BJ (cell line): Measurements from ENCODE around the gene A4GALT. TPM values are rescaled to one million over a fixed set of nuclear protein-coding genes. Genes with fewer than 3 reads are reported as not detected.

ENCODE experiments used
- CTCF ChIA-PET: fragments of 350-600 bp; formaldehyde crosslinking; extraction: SDS; loops from one replicate; lab custom pipeline; 2021; ENCODE audit warnings: antibody characterized with exemption, inconsistent platforms; lab: Yijun Ruan, JAX
- POLR2A ChIA-PET: fragments of 300-600 bp; sonication (Branson Sonifier 250); formaldehyde crosslinking; extraction: SDS; loops from one replicate; lab custom pipeline; 2021; ENCODE audit warnings: antibody characterized with exemption; lab: Charles Lee
- DNase-seq: peaks from one replicate; pipeline ENCODE4 v3.0.0-alpha.2; 2011; ENCODE audit warnings: low read depth
- H3K27me3 ChIP-seq: 2 replicates; pipeline ENCODE4 v1.6.0; 2011; ENCODE audit warnings: low read length; ENCODE audit not compliant: control insufficient read depth, insufficient read depth
- H3K36me3 ChIP-seq: 2 replicates; pipeline ENCODE4 v1.5.1; 2011; ENCODE audit warnings: low read length; ENCODE audit not compliant: control insufficient read depth, insufficient read depth
- H3K4me3 ChIP-seq: 2 replicates; pipeline ENCODE4 v1.5.1; 2011; ENCODE audit warnings: low read depth, mild to moderate bottlenecking, control low read depth, low read length
- CTCF ChIP-seq: IDR thresholded peaks from 2 replicates; pipeline ENCODE4 v1.5.1; 2011; ENCODE audit warnings: low read depth, mild to moderate bottlenecking, control low read depth, inconsistent platforms, low read length, moderate library complexity; ENCODE audit not compliant: insufficient read depth
- polyA plus RNA-seq: library from polyadenylated mRNA; depleted of rRNA; stranded (reverse); fragments of >200 nt; gene quantifications from 2 replicates; pipeline ENCODE4 v1.2.3, GENCODE V29; 2011

Gene A4GALT
- polyA plus RNA-seq, 1 experiment = 6.7 TPM

GRCh38 chr22:42688241-42689211 is 32.1 kb downstream of the A4GALT start:
- H3K4me3 ChIP-seq = no peak overlapping the region
- CTCF ChIA-PET = interaction anchor here (0.9 to 1.3 kb wide), 3 partner anchors 9 to 20 kb away, joined by 3 to 6 read pairs (median 3); no protein-coding TSS in a partner anchor
- DNase-seq = peak; percentile 91
- no peaks in the 10 kb centered on the region for H3K27me3 ChIP-seq
- H3K36me3 ChIP-seq = no peaks in the 10 kb centered on the region
- POLR2A ChIA-PET = no interaction called here
- no peak for TF ChIP-seq CTCF

GRCh38 chr22:42686756-42687491 is 33.7 kb downstream of the A4GALT start:
- DNase-seq = no peak
- H3K27me3 ChIP-seq = no peaks in the 10 kb centered on the region
- POLR2A ChIA-PET = interaction anchor here (0.6 kb wide), 1 partner anchor 169 kb away, joined by 3 read pairs; no protein-coding TSS in a partner anchor
- TF ChIP-seq CTCF = no peak
- no peaks in the 10 kb centered on the region for H3K36me3 ChIP-seq
- no peak overlapping the region for H3K4me3 ChIP-seq
- CTCF ChIA-PET = interaction anchor here (0.8 kb wide), 1 partner anchor 26 kb away, joined by 3 read pairs; no protein-coding TSS in a partner anchor

GRCh38 chr22:42685941-42686653 is 34.6 kb downstream of the A4GALT start:
- no peak for DNase-seq
- no peaks in the 10 kb centered on the region for H3K27me3 ChIP-seq
- H3K4me3 ChIP-seq = no peak overlapping the region
- ChIA-PET CTCF (no interaction called here), POLR2A (interaction anchor here (0.6 kb wide), 1 partner anchor 170 kb away, joined by 3 read pairs; no protein-coding TSS in a partner anchor)
- H3K36me3 ChIP-seq = no peaks in the 10 kb centered on the region
- TF ChIP-seq CTCF = no peak

GRCh38 chr22:42684462-42685195 is 36.0 kb downstream of the A4GALT start:
- no peaks in the 10 kb centered on the region for H3K36me3 ChIP-seq
- ChIA-PET CTCF (interaction anchor here (1.0 kb wide), 1 partner anchor 24 kb away, joined by 4 read pairs; no protein-coding TSS in a partner anchor), POLR2A (no interaction called here)
- no peak for DNase-seq
- no peaks in the 10 kb centered on the region for H3K27me3 ChIP-seq
- no peak for TF ChIP-seq CTCF
- no peak overlapping the region for H3K4me3 ChIP-seq
